HG03558 (cell line): ENCODE measurements around the gene NCOR2.

Experiments used
- ATAC-seq: cut with Tn5 transposase; IDR thresholded peaks from one replicate; pipeline ENCODE4 v1.9.1; 2021; ENCODE audit warnings: moderate number of reproducible peaks; ENCODE audit not compliant: unreplicated experiment; ENCODE audit errors: extremely low read depth

The NCOR2 gene

GRCh38 chr12:124545508-124546418, 21.6 kb downstream of the NCOR2 start:
- ATAC-seq: peak; percentile 66

DNA sequence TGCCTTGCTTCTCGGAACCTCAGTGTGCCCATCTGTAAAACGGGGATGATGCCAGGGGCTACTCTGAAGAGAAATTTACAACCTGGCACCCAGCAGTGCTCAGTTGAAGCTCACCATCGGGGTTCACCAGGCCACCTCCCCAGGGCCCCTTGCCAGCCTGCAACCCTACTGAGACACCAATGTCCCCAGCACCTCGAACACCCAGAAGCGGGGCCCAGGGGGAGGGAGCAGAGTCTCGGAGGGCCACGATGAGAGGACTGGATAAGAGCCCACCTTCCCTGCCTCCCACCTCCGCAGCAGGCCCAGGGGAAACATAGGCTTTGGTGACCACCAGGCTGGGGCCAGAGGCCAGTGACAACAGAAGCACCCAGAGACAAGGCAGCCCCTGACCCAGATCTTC, 22.4 kb downstream of the NCOR2 start:
- ATAC-seq: no peak

- ATAC-seq: no peak
These were observed 23.0 kb downstream of the NCOR2 start for GRCh38 chr12:124544311-124544970.

- no peak for ATAC-seq
These were observed 23.7 kb downstream of the NCOR2 start for GRCh38 chr12:124543590-124544310.

DNA sequence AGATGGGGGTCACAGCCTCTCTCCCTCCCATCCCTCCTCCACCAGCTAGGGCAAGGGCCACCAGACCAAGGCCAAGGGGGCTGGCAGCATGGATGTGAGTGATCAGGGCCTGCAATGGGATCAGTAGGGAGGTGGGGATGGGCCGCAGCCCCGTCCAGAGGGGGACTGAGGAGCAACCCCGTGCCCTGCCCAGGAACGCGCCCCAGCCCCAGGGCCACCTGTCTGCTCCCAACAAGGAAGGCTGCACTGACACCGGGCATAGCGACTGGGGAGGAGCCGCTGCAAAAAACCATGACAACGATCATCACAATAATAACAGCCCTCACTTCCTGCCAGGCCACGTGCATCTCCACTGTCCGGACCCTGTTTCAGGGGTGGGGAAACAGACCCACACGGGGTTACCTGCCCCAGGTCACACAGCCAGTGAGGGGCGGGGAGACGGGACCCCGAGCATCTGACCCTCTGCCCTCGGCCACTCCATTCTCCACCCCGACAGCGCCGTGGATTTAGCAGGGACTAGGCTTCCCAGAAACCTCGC, 24.3 kb downstream of the NCOR2 start:
- no peak for ATAC-seq

GRCh38 chr12:124542021-124542949, 25.1 kb downstream of the NCOR2 start:
- ATAC-seq: no peak

DNA sequence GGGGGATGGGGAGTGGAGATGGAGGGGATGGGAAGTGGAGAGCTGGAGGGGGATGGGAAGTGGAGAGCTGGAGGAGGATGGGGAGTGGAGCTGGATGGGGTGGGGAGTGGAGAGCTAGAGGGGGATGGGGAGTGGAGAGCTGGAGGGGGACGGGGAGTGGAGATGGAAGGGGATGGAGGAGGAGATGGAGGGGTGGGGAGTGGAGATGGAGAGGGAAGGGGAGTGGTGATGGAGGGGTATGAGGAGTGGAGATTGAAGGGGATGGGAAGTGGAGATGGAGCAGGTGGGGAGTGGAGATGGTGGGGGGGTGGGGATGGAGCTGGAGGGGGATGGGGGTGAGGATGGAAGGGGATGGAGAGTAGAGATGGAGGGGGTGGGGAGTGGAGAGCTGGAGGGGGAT, 26.1 kb downstream of the NCOR2 start:
- no peak for ATAC-seq

GRCh38 chr12:124539084-124540041, 28.0 kb downstream of the NCOR2 start:
- ATAC-seq: no peak

DNA sequence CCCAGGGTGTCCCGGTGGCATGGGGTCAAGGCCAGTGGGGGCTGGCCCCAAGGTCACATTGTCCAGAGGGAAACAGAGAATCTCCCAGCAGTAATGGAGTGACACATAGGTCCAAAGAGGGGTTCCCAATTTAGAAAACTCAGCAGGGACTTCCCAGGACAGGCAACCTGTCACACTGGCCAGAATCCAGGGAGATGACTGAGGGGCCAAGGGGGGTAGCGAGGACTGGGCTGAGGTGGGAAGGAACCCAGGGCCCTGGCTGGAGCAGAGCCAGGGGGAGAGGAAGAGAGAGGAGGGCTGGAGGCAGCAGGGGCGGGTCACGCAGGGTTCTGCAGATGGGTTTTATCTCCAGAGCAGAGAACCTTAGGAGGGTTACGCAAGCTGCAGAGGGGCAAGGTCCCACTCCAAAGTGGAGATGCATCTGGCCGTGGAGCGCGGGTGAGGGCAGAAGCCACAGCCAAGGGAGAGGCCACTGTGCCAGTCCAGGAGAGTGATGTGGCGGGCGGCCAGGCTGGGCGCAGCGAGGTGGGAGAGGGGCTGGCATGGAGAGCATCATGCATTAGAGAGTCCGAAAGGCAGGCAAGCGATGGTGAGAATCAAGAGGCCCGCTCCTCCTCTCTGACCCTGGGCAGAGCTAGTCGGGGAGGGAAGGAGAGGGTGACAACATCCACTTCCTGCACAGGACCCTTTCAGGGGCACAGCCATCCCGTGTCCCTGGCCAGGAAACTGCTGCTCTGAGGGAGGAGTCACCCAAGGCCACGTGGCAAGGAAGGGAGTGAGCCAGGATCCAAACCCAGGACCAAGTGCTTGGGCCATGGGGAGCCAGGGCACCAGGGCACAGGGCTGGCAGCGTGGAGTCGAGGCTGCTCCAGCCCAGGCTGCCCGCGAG, 29.0 kb downstream of the NCOR2 start:
- ATAC-seq: no peak

- no peak for ATAC-seq
These were observed 29.8 kb downstream of the NCOR2 start for GRCh38 chr12:124537525-124538193.

- no peak for ATAC-seq
These were observed 30.8 kb downstream of the NCOR2 start for GRCh38 chr12:124536641-124537040.

DNA sequence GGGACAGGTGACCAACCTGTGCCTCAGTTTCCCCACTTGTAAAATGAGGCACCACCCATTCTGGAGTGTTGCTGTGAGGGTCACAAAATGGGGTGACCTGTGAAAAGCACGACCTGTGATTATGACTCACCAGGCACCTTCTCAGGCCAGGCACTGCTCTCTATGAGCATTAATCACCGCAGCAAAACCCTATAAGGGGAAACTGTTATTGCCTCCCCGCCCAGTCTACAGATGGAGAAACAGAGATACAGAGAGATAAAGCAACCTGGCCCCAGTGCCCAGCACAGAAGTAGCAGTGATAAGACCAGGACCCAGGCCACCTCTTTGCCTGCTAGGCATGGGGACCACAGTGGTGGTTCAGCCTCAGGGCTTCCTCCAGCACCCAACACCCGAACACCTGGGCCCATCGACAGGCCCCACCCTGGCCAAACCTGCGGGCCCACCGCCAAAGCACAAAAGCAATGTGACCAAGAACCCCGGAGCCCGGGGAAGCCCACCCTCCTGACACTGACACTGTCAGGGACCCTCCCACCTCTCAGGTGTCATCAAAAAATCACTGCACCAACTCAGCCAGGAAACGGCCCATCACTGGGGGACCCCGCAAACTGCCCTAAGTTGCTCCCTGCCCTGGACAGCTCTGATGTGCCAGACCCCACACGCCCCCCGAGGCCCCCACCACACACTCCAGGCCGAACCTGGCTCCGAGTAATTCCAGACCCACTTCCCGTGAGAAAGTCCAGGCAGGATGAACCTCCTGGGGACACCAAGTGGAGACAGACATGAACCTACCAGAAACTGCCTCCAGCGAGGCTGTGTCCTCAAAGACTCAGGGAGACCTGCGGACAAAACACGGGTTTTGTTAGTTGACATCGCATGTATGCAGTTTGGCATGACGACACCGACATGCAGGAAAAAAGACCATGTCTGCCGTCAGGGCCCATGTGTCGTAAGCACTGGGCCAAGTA, 32.4 kb downstream of the NCOR2 start:
- ATAC-seq: no peak

GRCh38 chr12:124533456-124533855, 34.0 kb downstream of the NCOR2 start:
- no peak for ATAC-seq

DNA sequence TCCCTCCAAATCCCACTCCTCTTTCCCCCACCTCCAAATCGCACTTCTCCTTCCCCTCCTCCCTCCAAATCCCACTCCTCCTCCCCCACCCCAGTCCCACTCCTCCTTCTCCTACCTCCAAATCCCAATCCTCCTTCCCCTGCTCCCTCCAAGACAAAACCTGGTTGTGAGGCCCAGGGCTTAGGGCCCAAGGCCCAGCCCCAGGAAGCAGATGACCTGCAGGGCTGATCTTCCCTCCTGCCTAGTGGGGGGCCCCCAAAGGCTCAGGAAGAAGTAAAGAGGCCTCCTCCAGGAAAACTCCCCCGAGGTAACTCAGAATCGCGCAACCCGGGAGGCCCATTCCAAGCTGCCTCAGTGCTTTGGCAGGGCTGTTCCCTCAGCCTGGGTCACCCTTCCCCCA, 34.4 kb downstream of the NCOR2 start:
- no peak for ATAC-seq

DNA sequence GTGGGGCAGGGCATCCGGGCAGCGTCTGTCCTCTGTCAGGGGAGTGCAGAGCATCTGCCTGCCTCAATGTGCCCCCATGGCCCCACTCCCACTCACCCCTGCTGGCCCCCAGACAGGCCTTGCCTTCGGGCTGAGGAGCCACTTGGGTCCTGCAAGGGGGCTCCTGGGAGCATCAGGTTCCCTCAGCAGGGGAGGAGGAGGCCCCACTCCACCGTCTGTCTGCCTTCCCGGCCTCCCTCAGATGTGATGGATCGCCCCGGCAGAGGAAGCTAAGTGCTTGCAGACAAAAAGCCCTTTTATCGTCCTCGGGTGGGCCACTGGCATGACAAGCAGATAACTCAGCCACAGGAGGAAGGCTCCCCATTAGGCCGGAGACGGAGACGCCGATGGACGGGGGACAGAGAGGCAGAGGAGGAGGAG, 35.1 kb downstream of the NCOR2 start:
- no peak for ATAC-seq

DNA sequence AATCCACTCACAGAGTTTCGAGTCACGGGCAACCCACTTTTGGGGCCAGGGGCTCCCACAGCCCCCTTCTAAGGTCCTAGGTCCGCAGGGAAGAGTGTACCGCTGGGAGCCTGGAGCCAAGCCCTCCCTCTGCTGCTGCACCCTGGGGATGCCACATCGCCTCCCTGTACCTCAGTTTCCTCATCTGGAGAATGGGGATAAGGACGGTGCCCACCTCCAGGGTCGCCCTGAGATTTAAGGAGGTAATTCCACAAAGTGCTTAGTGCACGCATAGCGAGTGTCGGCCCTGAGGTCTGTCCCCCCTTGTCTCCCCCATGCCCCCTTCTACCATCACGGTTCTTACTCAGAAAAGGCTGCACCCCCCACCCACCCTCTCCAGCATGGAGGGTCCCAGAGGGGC, 35.5 kb downstream of the NCOR2 start:
- ATAC-seq: no peak
